ENCODE results near the gene VPREB3. TPM values are rescaled to one million over a fixed set of nuclear protein-coding genes. Genes with fewer than 3 reads are reported as not detected.

VPREB3 gene
- total and polyA plus RNA-seq, 4 donors, result 0.69 to 3.2 (median 1.8) TPM; not detected in 1

DNA sequence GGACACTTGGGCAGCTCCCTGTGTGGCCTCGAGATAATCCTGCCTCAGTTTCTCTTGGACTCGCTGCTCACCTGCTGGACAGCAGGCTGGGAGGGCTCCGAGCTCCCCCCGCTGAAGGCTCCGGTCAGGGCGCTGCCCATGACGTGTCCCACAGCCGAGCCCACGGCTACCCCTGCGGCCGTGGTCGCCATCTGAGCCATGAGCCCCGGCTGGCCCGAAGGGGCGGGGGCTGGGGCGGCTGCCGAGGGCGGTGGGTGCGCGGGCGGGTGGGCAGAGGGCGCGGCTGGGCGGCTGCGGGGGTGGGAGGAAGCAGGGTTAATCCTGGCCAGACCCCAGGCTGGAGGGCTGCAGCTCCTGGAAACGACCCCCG lies 13.1 kb upstream of the VPREB3 start:
- Histone ChIP-seq H3K27ac (ENCODE audit: low read depth in 1 of 2, low read length in 2 of 2) (peak overlapping the region; percentile 93 to 94), H3K4me1 (ENCODE audit: control insufficient read depth in 4 of 4, insufficient read depth in 4 of 4, low read length in 3 of 4) (peaks cover 19 to 48% (median 35%) of the 10 kb centered on the region in 4 donors), H3K4me3 (ENCODE audit: low read depth in 1 of 3, low read length in 3 of 3) (peak overlapping the region; percentile 67 to 96 (median 80)), H3K9ac (ENCODE audit: low read depth in 1 of 2, low read length in 2 of 2) (peak overlapping the region; percentile 93 to 94), H3K9me3 (ENCODE audit: control insufficient read depth in 4 of 4, low read length in 3 of 4) (no peaks in the 10 kb centered on the region), H3K36me3 (ENCODE audit: control insufficient read depth in 4 of 4, insufficient read depth in 3 of 4, low read depth in 1 of 4, low read length in 3 of 4) (peaks cover 0 to 6% (median 4%) of the 10 kb centered on the region in 4 donors), H3K27me3 (ENCODE audit: control insufficient read depth in 4 of 4, insufficient read depth in 4 of 4, low read length in 3 of 4) (no peaks in the 10 kb centered on the region)
- 2% methylated on average over 27 of the region's 27 CpGs for WGBS
- no peak for DNase-seq (ENCODE audit: low spot score)
- no peak for TF ChIP-seq JUND (IDR thresholded peaks at IDR 0.05)
- TF ChIP-seq, protein P1, sequence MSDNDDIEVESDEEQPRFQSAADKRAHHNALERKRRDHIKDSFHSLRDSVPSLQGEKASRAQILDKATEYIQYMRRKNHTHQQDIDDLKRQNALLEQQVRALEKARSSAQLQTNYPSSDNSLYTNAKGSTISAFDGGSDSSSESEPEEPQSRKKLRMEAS (IDR thresholded peaks at IDR 0.05), result no peak
- no peak for TF ChIP-seq GABPA (IDR thresholded peaks at IDR 0.05 in 1 of 2, conservative IDR thresholded peaks at IDR 0.05 in 1 of 2)
- TF ChIP-seq FOXA2 (IDR thresholded peaks at IDR 0.05), result no peak
- no peak for TF ChIP-seq TAF1 (conservative IDR thresholded peaks at IDR 0.05)
- no peak for TF ChIP-seq SP1 (IDR thresholded peaks at IDR 0.05)
- TF ChIP-seq RXRA (IDR thresholded peaks at IDR 0.05), result no peak
- TF ChIP-seq NR2F2 (IDR thresholded peaks at IDR 0.05), result no peak
- TF ChIP-seq, protein P2, sequence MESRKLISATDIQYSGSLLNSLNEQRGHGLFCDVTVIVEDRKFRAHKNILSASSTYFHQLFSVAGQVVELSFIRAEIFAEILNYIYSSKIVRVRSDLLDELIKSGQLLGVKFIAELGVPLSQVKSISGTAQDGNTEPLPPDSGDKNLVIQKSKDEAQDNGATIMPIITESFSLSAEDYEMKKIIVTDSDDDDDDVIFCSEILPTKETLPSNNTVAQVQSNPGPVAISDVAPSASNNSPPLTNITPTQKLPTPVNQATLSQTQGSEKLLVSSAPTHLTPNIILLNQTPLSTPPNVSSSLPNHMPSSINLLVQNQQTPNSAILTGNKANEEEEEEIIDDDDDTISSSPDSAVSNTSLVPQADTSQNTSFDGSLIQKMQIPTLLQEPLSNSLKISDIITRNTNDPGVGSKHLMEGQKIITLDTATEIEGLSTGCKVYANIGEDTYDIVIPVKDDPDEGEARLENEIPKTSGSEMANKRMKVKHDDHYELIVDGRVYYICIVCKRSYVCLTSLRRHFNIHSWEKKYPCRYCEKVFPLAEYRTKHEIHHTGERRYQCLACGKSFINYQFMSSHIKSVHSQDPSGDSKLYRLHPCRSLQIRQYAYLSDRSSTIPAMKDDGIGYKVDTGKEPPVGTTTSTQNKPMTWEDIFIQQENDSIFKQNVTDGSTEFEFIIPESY (IDR thresholded peaks at IDR 0.05), result no peak
- TF ChIP-seq, protein P3, sequence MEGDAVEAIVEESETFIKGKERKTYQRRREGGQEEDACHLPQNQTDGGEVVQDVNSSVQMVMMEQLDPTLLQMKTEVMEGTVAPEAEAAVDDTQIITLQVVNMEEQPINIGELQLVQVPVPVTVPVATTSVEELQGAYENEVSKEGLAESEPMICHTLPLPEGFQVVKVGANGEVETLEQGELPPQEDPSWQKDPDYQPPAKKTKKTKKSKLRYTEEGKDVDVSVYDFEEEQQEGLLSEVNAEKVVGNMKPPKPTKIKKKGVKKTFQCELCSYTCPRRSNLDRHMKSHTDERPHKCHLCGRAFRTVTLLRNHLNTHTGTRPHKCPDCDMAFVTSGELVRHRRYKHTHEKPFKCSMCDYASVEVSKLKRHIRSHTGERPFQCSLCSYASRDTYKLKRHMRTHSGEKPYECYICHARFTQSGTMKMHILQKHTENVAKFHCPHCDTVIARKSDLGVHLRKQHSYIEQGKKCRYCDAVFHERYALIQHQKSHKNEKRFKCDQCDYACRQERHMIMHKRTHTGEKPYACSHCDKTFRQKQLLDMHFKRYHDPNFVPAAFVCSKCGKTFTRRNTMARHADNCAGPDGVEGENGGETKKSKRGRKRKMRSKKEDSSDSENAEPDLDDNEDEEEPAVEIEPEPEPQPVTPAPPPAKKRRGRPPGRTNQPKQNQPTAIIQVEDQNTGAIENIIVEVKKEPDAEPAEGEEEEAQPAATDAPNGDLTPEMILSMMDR (IDR thresholded peaks at IDR 0.05; ENCODE audit: low read depth, low read length, missing input control), result no peak
- TF ChIP-seq, protein P4, sequence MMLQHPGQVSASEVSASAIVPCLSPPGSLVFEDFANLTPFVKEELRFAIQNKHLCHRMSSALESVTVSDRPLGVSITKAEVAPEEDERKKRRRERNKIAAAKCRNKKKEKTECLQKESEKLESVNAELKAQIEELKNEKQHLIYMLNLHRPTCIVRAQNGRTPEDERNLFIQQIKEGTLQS (IDR thresholded peaks at IDR 0.05), result no peak
- no peak for TF ChIP-seq EGR1 (IDR thresholded peaks at IDR 0.05; ENCODE audit: low read depth in 2 of 2)
- TF ChIP-seq HNF4A (conservative IDR thresholded peaks at IDR 0.05), result no peak
- TF ChIP-seq RAD21 (IDR thresholded peaks at IDR 0.05), result no peak
- TF ChIP-seq REST (IDR thresholded peaks at IDR 0.05), result no peak
- TF ChIP-seq YY1 (IDR thresholded peaks at IDR 0.05), result no peak
- no peak for TF ChIP-seq HNF4G (IDR thresholded peaks at IDR 0.05)
- no peak for TF ChIP-seq FOXA1 (IDR thresholded peaks at IDR 0.05)
